Mucosa of rectum (tissue), 2 donors: ENCODE data around the gene SRP72.
"Not testable (repeated sequence)": the region's sequence is repeated elsewhere in the genome, so short reads cannot be mapped to it uniquely, and the experiment has no call there.

ENCODE experiments used
- H3K27ac ChIP-seq, 2 donors: one replicate each; pipeline ENCODE4 v1.7.0; 2013; ENCODE audit warnings: inconsistent platforms in 2 of 2, low read depth in 2 of 2, low read length in 2 of 2
- H3K27me3 ChIP-seq, 2 donors: one replicate each; pipeline ENCODE4 v1.7.0; 2013; ENCODE audit warnings: low read length in 2 of 2; ENCODE audit not compliant: control insufficient read depth in 2 of 2, insufficient read depth in 2 of 2
- H3K36me3 ChIP-seq, 2 donors: one replicate each; pipeline ENCODE4 v1.7.0; 2013; ENCODE audit warnings: low read length in 2 of 2; ENCODE audit not compliant: control insufficient read depth in 2 of 2, insufficient read depth in 2 of 2
- H3K4me1 ChIP-seq, 2 donors: one replicate each; pipeline ENCODE4 v1.7.0; 2013; ENCODE audit warnings: low read length in 2 of 2, mild to moderate bottlenecking in 1 of 2; ENCODE audit not compliant: control insufficient read depth in 2 of 2, insufficient read depth in 2 of 2
- H3K4me3 ChIP-seq, 2 donors: one replicate each; pipeline ENCODE4 v1.7.0; 2013; ENCODE audit warnings: low read length in 2 of 2
- H3K9ac ChIP-seq, 2 donors: one replicate each; pipeline ENCODE4 v1.7.0; 2013; ENCODE audit warnings: low read length in 2 of 2, low read depth in 1 of 2, mild to moderate bottlenecking in 1 of 2
- H3K9me3 ChIP-seq, 2 donors: one replicate each; pipeline ENCODE4 v1.7.0; 2013; ENCODE audit warnings: low read length in 2 of 2; ENCODE audit not compliant: control insufficient read depth in 2 of 2
- donor health status: healthy.
- donor health status: Normal muscosa, but diverticular disease.

SRP72 gene

DNA sequence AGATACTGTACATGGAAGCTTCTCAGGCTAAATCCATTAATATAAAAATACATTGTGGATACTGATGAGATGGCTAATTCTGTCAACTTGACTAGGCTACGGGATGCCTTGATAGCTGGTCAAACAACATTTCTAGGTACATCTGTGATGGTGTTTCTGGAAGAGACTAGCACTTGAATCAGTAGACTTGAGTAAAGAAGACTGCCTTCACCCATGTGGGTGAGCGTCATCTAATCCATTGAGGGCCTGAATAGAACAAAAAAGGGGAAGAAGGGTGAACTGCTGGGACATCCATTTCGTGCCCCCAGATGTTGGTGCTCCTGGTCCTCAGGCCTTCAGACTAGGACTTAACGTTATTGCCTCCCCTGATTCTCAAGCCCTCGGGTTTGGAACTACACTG, 3.7 kb upstream of the SRP72 start:
- H3K9me3 ChIP-seq: no peaks in the 10 kb centered on the region
- peaks cover 24 to 28% of the 10 kb centered on the region in 2 donors for H3K36me3 ChIP-seq
- H3K4me1 ChIP-seq: peaks cover 12 to 13% of the 10 kb centered on the region in 2 donors
- H3K27me3 ChIP-seq: no peaks in the 10 kb centered on the region
- no peak overlapping the region for H3K4me3 ChIP-seq
- no peak overlapping the region for H3K9ac ChIP-seq
- no peak overlapping the region for H3K27ac ChIP-seq

- Histone ChIP-seq H3K4me1 (peaks cover 15 to 18% of the 10 kb centered on the region in 2 donors), H3K9ac (no peak overlapping the region), H3K36me3 (peaks cover 17 to 21% of the 10 kb centered on the region in 2 donors), H3K27me3 (no peaks in the 10 kb centered on the region), H3K4me3 (no peak overlapping the region), H3K9me3 (no peaks in the 10 kb centered on the region), H3K27ac (no peak overlapping the region)
Observed at GRCh38 chr4:56464581-56464980, 2.8 kb upstream of the SRP72 start.

DNA sequence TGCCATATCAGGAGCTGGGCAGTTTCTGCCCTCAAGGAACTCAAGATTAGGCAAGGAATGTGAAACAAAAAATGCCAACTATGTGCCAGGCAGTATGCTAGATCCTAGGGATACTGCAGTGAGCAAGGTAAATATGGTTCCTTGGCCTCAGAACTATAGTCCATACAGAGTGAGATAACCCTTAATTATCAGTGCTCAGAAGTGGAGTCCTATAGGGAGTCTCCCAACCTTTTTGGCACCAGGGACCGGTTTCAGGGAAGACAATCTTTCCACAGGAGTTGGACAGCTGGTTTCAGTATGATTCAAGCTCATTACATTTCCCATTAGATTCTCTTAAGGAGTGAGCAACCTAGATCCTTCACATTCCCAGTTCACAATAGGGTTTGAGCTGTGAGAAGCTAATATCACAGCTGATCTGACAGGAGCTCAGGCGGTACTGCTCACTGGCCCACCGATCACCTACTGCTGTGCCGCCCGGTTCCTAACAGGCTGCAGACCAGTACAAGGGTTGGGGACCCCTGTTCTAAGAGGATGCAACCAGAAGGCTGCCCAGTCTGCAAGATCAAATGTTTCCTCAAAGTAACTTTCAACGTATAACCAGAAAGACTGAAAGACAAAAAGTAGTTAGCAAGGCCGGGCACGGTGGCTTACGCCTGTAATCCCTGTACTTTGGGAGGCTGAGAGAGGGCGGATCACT, 1.7 kb upstream of the SRP72 start:
- no peak overlapping the region for H3K27ac ChIP-seq
- H3K9ac ChIP-seq: no peak overlapping the region
- H3K4me3 ChIP-seq: peak overlapping the region; percentile 93 to 99
- no peaks in the 10 kb centered on the region for H3K27me3 ChIP-seq
- H3K4me1 ChIP-seq: peaks cover 15 to 18% of the 10 kb centered on the region in 2 donors
- H3K36me3 ChIP-seq: peaks cover 7 to 11% of the 10 kb centered on the region in 2 donors
- H3K9me3 ChIP-seq: no peaks in the 10 kb centered on the region

GRCh38 chr4:56466296-56466761, 1.1 kb upstream of the SRP72 start:
- H3K27ac ChIP-seq: peak overlapping the region in 1 of 2 donors; percentile 91
- not testable (repeated sequence) for H3K27me3 ChIP-seq, H3K9me3 ChIP-seq
- H3K9ac ChIP-seq: peak overlapping the region; percentile 85 to 95
- H3K4me1 ChIP-seq: peaks cover 15 to 18% of the 10 kb centered on the region in 2 donors
- peaks cover 9 to 11% of the 10 kb centered on the region in 2 donors for H3K36me3 ChIP-seq
- H3K4me3 ChIP-seq: peak overlapping the region; percentile 93 to 99

- Histone ChIP-seq H3K27ac (peak overlapping the region; percentile 87 to 91), H3K9ac (peak overlapping the region; percentile 85 to 95)
Observed at GRCh38 chr4:56466910-56467283, 520 bp upstream of the SRP72 start.

GRCh38 chr4:56468097-56468422, 643 bp downstream of the SRP72 start:
- Histone ChIP-seq H3K27ac (peak overlapping the region; percentile 87 to 91), H3K9me3 (no peaks in the 10 kb centered on the region), H3K36me3 (peaks cover 9 to 16% of the 10 kb centered on the region in 2 donors), H3K9ac (peak overlapping the region; percentile 72 to 85), H3K4me3 (peak overlapping the region; percentile 93 to 99), H3K27me3 (no peaks in the 10 kb centered on the region), H3K4me1 (peaks cover 15 to 18% of the 10 kb centered on the region in 2 donors)

More at GRCh38 chr4:56466910-56467283, 520 bp upstream of the SRP72 start:
- H3K9me3 ChIP-seq: no peaks in the 10 kb centered on the region
- peaks cover 14 to 15% of the 10 kb centered on the region in 2 donors for H3K36me3 ChIP-seq
- H3K27me3 ChIP-seq: no peaks in the 10 kb centered on the region
- peak overlapping the region; percentile 93 to 99 for H3K4me3 ChIP-seq
- peaks cover 15 to 18% of the 10 kb centered on the region in 2 donors for H3K4me1 ChIP-seq

GRCh38 chr4:56469489-56470210, 2.2 kb downstream of the SRP72 start:
- Histone ChIP-seq H3K4me3 (no peak overlapping the region), H3K9ac (no peak overlapping the region), H3K27ac (no peak overlapping the region), H3K9me3 (no peaks in the 10 kb centered on the region), H3K27me3 (no peaks in the 10 kb centered on the region), H3K36me3 (peaks cover 20 to 29% of the 10 kb centered on the region in 2 donors), H3K4me1 (peaks cover 15 to 18% of the 10 kb centered on the region in 2 donors)

- H3K4me1 ChIP-seq: no peaks in the 10 kb centered on the region
- H3K9ac ChIP-seq: no peak overlapping the region
- H3K36me3 ChIP-seq: peaks cover 49 to 70% of the 10 kb centered on the region in 2 donors
- no peaks in the 10 kb centered on the region for H3K27me3 ChIP-seq
- H3K9me3 ChIP-seq: no peaks in the 10 kb centered on the region
- H3K27ac ChIP-seq: no peak overlapping the region
- no peak overlapping the region for H3K4me3 ChIP-seq
Observed at GRCh38 chr4:56475917-56476316, 8.5 kb downstream of the SRP72 start.

- Histone ChIP-seq H3K9ac (no peak overlapping the region), H3K36me3 (peaks cover 40 to 68% of the 10 kb centered on the region in 2 donors)
Observed at GRCh38 chr4:56477192-56477702, 9.8 kb downstream of the SRP72 start.

DNA sequence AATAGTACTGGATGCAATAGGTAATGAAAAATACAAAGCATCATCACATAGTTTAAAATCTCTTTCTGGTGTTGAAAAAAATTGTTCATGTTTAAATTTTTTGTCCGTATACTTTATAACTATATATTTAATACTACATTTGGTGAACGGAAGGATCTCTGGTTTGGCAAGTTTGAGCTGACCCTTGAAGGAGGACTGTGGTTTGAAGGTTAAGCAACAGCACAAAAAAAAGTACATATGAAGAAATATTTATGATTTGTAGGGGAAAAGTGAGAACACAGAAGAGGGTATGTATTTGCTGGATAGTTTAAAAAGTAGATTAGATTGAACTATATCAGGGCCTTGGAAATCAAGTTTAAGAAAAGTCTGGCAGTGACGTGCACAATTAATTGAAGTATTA, 13.3 kb downstream of the SRP72 start:
- H3K9me3 ChIP-seq: no peaks in the 10 kb centered on the region
- no peaks in the 10 kb centered on the region for H3K4me1 ChIP-seq
- peaks cover 40 to 52% of the 10 kb centered on the region in 2 donors for H3K36me3 ChIP-seq
- no peaks in the 10 kb centered on the region for H3K27me3 ChIP-seq
- no peak overlapping the region for H3K9ac ChIP-seq
- H3K4me3 ChIP-seq: no peak overlapping the region
- H3K27ac ChIP-seq: no peak overlapping the region

More at GRCh38 chr4:56477192-56477702, 9.8 kb downstream of the SRP72 start:
- Histone ChIP-seq H3K27ac (no peak overlapping the region), H3K4me1 (no peaks in the 10 kb centered on the region), H3K4me3 (no peak overlapping the region), H3K27me3 (no peaks in the 10 kb centered on the region), H3K9me3 (no peaks in the 10 kb centered on the region)
